NCI-H2196 (cell line): ENCODE results near the gene RBM43.

Experiments used
- DNase-seq: peaks from one replicate; lab custom pipeline; 2025; ENCODE audit not compliant: unreplicated experiment; lab: John Stamatoyannopoulos, UW

RBM43 gene

GRCh38 chr2:151230627-151231140, 31.0 kb downstream of the RBM43 start:
- DNase-seq: no peak

DNA sequence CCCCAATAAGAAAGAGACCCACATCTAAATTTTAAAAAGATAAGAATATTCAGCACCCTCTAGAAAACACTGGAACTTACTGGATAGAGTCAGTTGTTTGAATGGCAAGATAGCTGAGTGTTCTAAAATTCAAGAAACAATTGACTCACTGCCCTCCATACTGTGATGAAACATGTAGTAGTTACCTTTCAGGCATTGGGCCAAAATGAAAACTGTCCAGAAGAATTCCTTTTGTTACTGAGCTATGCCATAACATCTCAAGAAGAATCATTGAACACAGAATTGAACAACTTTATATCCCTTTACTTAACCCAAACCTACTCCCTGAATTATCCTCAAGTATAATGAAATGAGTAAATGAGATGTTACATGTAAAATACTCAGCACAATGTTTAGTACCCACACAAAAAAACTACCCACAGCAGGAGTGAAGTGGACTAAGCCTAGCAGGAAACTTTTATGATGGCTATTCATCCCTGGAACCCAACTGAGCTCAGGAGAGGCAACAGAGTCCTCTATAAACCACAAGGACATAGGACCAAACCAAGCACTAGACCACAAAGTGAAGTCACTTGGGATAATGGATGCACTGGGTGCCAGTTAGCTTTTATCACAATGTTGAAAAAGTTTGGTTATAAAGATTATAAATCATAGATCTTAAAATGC, 32.7 kb downstream of the RBM43 start:
- DNase-seq: no peak

- no peak for DNase-seq
Observed at GRCh38 chr2:151217343-151217742, 44.3 kb downstream of the RBM43 start.

DNA sequence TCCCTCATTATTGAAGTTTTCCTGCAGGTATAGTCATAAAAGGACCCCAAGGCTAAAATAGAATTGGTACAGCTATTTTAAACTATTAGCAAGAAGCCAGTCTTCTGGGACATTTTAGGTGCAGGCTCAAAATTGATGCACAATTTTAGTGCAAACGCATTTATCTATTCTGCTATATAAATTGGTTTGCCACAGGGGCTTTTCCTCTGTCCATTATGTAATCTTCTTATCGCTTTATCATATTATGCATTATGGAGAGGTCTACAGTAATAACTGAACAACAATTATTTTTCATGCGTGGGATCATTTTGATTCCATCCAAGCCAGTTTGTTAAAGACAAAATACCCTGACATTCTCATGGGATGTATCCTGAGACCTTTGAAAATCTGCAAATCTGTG, 54.6 kb downstream of the RBM43 start:
- no peak for DNase-seq

GRCh38 chr2:151206446-151206968, 55.2 kb downstream of the RBM43 start:
- DNase-seq: no peak

DNA sequence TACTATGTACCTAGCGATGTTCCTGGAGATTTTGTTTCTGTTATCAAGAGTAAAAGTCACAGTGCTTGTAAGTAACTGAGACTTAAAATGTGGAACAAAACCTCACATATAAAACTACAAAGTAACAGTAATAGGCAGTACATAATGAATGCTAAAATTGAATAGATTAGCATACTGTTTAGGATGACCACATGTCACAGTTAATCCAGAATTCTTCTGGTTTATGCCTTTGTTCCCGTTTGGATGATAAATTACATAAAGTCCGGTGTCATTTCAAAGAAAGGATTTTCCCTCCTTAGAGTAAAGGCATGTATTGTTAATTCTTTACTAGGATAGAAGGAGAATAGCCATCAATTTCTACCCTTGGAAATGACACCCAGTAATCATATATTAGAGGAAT, 56.1 kb downstream of the RBM43 start:
- DNase-seq: no peak

- DNase-seq: no peak
Observed at GRCh38 chr2:151204756-151205155, 56.9 kb downstream of the RBM43 start.

DNA sequence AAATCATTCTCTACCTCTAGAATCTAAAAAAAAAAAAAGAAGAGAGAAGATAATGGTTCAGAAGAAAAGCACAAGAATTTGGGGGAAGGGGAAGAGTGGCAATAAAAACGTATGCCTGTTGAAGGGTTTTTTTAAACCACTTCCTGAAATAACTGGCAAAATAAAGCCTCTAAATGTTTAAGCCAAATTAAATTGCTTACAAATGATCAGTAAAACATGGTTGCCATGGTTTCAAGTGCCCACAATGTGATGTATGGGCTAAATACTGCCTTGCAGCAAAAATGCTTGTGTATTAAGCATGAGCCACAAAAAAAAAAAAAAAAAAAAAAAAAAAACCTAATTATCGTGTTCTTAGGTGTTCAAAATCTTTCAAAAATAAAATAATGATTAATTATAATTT, 60.8 kb downstream of the RBM43 start:
- DNase-seq: no peak

GRCh38 chr2:151200277-151200676, 61.4 kb downstream of the RBM43 start:
- no peak for DNase-seq

DNA sequence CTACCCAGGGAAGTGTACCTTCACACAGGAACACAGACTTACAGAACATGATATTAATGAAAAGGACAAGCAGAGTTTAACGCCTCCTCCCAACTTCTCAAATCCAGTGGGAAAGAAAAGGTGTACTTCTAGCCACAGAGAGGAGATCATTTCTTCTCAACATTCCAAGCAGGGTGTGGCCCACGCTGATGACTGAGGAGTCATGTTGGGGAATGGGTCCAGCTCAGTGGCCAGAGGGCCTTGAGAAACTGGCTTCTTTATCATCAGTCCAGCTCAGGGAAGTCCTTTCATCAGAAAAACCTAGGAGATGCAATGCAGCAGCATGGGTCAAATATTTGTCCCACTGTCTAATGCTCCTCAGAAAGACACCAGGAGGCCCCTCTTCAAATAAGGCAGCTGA, 63.0 kb downstream of the RBM43 start:
- no peak for DNase-seq
